Astrocyte of the cerebellum (primary cell): ENCODE data around the gene CNOT11.

Source experiments
- DNase-seq: peaks from one replicate; pipeline ENCODE4 v3.0.0-alpha.2; 2011; ENCODE audit warnings: low read depth
- H3K4me3 ChIP-seq: 2 replicates; pipeline ENCODE4 v1.5.1; 2011; ENCODE audit warnings: mild to moderate bottlenecking, low read depth, low read length, moderate library complexity
- CTCF ChIP-seq: IDR thresholded peaks from 2 replicates; pipeline ENCODE4 v1.5.1; 2012; ENCODE audit warnings: low read length, low read depth, moderate library complexity, mild to moderate bottlenecking; ENCODE audit errors: missing control alignments
- in situ Hi-C: cut with HindIII; loops from 2 replicates; pipeline ENCODE4 v1.10.0; 2017; ENCODE audit warnings: low sequenced_read_pairs

The CNOT11 gene

GRCh38 chr2:101272045-101272784 lies 19.5 kb downstream of the CNOT11 start:
- in situ Hi-C loops = no loop called here
- no peak for TF ChIP-seq CTCF
- H3K4me3 ChIP-seq = no peak overlapping the region
- DNase-seq = no peak

GRCh38 chr2:101273056-101273455 lies 20.4 kb downstream of the CNOT11 start:
- no peak for DNase-seq
- no peak overlapping the region for H3K4me3 ChIP-seq
- in situ Hi-C loops = no loop called here
- no peak for TF ChIP-seq CTCF

GRCh38 chr2:101274142-101274541 lies 21.5 kb downstream of the CNOT11 start:
- H3K4me3 ChIP-seq = no peak overlapping the region
- no peak for TF ChIP-seq CTCF
- in situ Hi-C loops = no loop called here
- DNase-seq = no peak

GRCh38 chr2:101277111-101277510 lies 24.4 kb downstream of the CNOT11 start:
- in situ Hi-C loops = no loop called here
- no peak for TF ChIP-seq CTCF
- peak; percentile 4 for DNase-seq
- no peak overlapping the region for H3K4me3 ChIP-seq

- H3K4me3 ChIP-seq = no peak overlapping the region
- TF ChIP-seq CTCF = no peak
- in situ Hi-C loops = no loop called here
- DNase-seq = no peak
Observed at GRCh38 chr2:101278925-101279324, 26.2 kb downstream of the CNOT11 start.

DNA sequence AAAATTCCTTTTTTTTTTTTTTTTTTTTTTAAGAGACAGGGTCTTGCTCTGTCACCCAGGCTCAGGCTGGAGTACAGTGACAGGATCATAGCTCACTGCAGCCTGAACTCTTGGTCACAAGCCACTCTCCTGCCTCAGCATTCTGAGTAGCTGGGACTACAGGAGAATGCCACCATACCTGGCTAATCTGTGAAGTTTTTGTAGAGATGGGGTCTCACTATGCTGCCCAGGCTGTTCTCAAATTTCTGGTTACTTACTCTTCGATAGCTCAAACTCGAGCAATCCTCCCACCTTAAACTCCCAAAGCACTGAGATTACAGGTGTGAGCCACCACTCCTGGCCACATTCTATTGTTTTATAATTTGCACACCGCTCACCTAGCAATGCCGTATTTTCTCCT lies 28.8 kb downstream of the CNOT11 start:
- in situ Hi-C loops = no loop called here
- H3K4me3 ChIP-seq = no peak overlapping the region
- no peak for TF ChIP-seq CTCF
- no peak for DNase-seq
